CD4-positive, alpha-beta memory T cell (primary cell): Measurements from ENCODE around the gene AGTR1. TPM values are rescaled to one million over a fixed set of nuclear protein-coding genes. Genes with fewer than 3 reads are reported as not detected.
"Not testable (repeated sequence)": the region's sequence is repeated elsewhere in the genome, so short reads cannot be mapped to it uniquely, and the experiment has no call there.

Experiments used
- CTCF ChIA-PET: fragments of 350-600 bp; sonication (Branson Sonifier 250); formaldehyde crosslinking; loops from one replicate; lab custom pipeline; 2021; ENCODE audit warnings: inconsistent platforms; ENCODE audit not compliant: partially characterized antibody; lab: Charles Lee
- POLR2A ChIA-PET: fragments of 350-600 bp; sonication (Branson Sonifier 250); formaldehyde crosslinking; loops from one replicate; lab custom pipeline; 2021; ENCODE audit not compliant: partially characterized antibody; lab: Charles Lee
- DNase-seq, 5 donors: peaks; one replicate each; pipeline versions ENCODE4 v3.0.0 to v3.0.0-alpha.2; 2020 to 2022; ENCODE audit warnings: mixed read lengths in 1 of 5
- H3K27ac ChIP-seq: one replicate; pipeline ENCODE4 v1.7.0; 2013; ENCODE audit warnings: low read depth, low read length
- H3K27me3 ChIP-seq: 2 replicates; pipeline ENCODE4 v1.7.0; 2013; ENCODE audit warnings: mild to moderate bottlenecking, low read length, moderate library complexity; ENCODE audit not compliant: insufficient read depth
- H3K36me3 ChIP-seq: 2 replicates; pipeline ENCODE4 v1.7.0; 2013; ENCODE audit warnings: mild to moderate bottlenecking, low read length, moderate library complexity; ENCODE audit not compliant: insufficient read depth
- H3K4me1 ChIP-seq: 2 replicates; pipeline ENCODE4 v1.7.0; 2013; ENCODE audit warnings: mild to moderate bottlenecking, low read length, moderate library complexity; ENCODE audit not compliant: insufficient read depth
- H3K4me3 ChIP-seq, 2 donors: one replicate each; pipeline ENCODE4 v1.7.0; 2013; ENCODE audit warnings: low read length in 2 of 2, mild to moderate bottlenecking in 1 of 2
- H3K9me3 ChIP-seq, 2 donors: one replicate each; pipeline ENCODE4 v1.7.0; 2013; ENCODE audit warnings: low read length in 2 of 2, control low read depth in 1 of 2; ENCODE audit not compliant: control insufficient read depth in 1 of 2
- H3K27ac Mint-ChIP-seq, 7 donors: one replicate each; pipeline ENCODE4 v1.8.0; 2020 to 2021; ENCODE audit warnings: mixed read lengths in 7 of 7, mild to moderate bottlenecking in 6 of 7, inconsistent platforms in 3 of 7, moderate library complexity in 3 of 7
- H3K27me3 Mint-ChIP-seq, 2 donors: one replicate each; pipeline ENCODE4 v1.8.0; 2020 to 2021; ENCODE audit warnings: mixed read lengths in 2 of 2
- H3K36me3 Mint-ChIP-seq, 2 donors: one replicate each; pipeline ENCODE4 v1.8.0; 2020 to 2021; ENCODE audit warnings: mixed read lengths in 2 of 2, inconsistent platforms in 1 of 2, mild to moderate bottlenecking in 1 of 2
- H3K4me1 Mint-ChIP-seq, 4 donors: one replicate each; pipeline ENCODE4 v1.8.0; 2020 to 2021; ENCODE audit warnings: mixed read lengths in 4 of 4, mild to moderate bottlenecking in 1 of 4
- H3K4me3 Mint-ChIP-seq, 8 donors: one replicate each; pipeline ENCODE4 v1.8.0; 2020 to 2021; ENCODE audit warnings: mixed read lengths in 8 of 8, mild to moderate bottlenecking in 7 of 8, moderate library complexity in 6 of 8, inconsistent platforms in 3 of 8
- H3K9me3 Mint-ChIP-seq, 8 donors: one replicate each; pipeline ENCODE4 v1.8.0; 2020 to 2021; ENCODE audit warnings: mixed read lengths in 8 of 8, mild to moderate bottlenecking in 5 of 8, inconsistent platforms in 3 of 8, moderate library complexity in 1 of 8
- intact Hi-C: fragments of 100-400 bp; cut with micrococcal nuclease; formaldehyde crosslinking; loops from one replicate; pipeline ENCODE4 v1.15.1; 2023
- polyA plus RNA-seq, 2 donors: library from polyadenylated mRNA; unstranded; fragments of 300-500 nt; fragmentation: Illumina TruSeq; gene quantifications; one replicate each; pipeline ENCODE4 v1.2.3, GENCODE V29; 2021
- total RNA-seq, 2 experiments: library from RNA; stranded (reverse); gene quantifications; one replicate each; pipeline ENCODE4 v1.2.3, GENCODE V29; 2021

AGTR1 gene
- total and polyA plus RNA-seq, 4 experiments from 2014 or later: not detected

DNA sequence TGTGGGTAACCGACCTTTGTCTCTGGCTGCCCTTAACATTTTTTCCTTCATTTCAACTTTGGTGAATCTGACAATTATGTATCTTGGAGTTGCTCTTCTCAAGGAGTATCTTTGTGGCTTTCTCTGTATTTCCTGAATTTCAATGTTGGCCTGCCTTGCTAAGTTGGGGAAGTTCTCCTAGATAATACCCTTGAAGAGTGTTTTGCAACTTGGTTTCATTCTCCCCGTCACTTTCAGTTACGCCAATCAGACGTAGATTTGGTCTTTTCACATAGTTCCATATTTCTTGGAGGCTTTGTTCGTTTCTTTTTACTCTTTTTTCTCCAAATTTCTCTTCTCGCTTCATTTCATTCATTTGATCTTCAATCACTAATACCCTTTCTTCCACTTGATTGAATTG is 87.3 kb downstream of the AGTR1 start:
- H3K27ac ChIP-seq, H3K36me3 ChIP-seq, H3K9me3 Mint-ChIP-seq, DNase-seq, H3K27me3 Mint-ChIP-seq, H3K27me3 ChIP-seq, H3K4me1 Mint-ChIP-seq, H3K4me3 Mint-ChIP-seq, intact Hi-C loops, H3K4me3 ChIP-seq, H3K4me1 ChIP-seq, H3K36me3 Mint-ChIP-seq, H3K9me3 ChIP-seq, CTCF ChIA-PET, H3K27ac Mint-ChIP-seq, POLR2A ChIA-PET: not testable (repeated sequence)

DNA sequence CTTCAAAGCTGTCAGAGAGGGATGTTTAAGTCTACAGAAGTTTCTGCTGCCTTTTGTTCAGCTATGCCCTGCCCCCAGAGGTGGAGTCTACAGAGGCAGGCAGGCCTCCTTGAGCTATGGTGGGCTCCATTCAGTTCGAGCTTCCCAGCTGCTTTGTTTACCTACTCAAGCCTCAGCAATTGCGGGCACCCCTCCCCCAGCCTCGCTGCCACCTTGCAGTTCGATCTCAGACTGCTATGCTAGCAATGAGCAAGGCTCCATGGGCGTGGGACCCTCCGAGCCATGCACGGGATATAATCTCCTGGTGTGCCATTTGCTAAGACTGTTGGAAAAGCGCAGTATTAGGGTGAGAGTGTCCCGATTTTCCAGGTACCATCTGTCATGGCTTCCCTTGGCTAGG is 88.5 kb downstream of the AGTR1 start:
- intact Hi-C loops, H3K27me3 ChIP-seq, H3K9me3 Mint-ChIP-seq, H3K4me3 ChIP-seq, H3K27ac Mint-ChIP-seq, H3K9me3 ChIP-seq, CTCF ChIA-PET, H3K4me3 Mint-ChIP-seq, H3K4me1 ChIP-seq, H3K27ac ChIP-seq, H3K36me3 Mint-ChIP-seq, POLR2A ChIA-PET, H3K27me3 Mint-ChIP-seq, DNase-seq, H3K4me1 Mint-ChIP-seq, H3K36me3 ChIP-seq: not testable (repeated sequence)

DNA sequence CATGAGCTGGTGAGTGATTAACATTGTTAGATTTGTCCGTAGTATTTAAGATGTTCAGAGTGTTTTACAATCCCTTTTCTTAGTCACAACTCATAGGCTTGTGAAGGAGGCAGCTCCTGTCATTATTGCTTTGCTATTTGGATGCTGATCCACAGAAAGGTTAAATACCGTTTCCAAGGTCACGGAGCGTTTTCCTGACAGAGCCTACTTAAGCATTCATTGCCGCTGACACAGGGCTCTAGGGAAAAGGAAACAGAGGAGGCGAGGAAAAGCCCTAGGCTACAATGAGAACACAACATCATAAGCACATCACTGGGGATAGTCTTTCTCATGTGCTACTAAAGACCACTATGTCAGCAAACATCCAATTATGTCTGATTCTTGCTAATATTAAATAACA is 91.4 kb downstream of the AGTR1 start:
- ChIA-PET POLR2A (no interaction called here), CTCF (no interaction called here)

DNA sequence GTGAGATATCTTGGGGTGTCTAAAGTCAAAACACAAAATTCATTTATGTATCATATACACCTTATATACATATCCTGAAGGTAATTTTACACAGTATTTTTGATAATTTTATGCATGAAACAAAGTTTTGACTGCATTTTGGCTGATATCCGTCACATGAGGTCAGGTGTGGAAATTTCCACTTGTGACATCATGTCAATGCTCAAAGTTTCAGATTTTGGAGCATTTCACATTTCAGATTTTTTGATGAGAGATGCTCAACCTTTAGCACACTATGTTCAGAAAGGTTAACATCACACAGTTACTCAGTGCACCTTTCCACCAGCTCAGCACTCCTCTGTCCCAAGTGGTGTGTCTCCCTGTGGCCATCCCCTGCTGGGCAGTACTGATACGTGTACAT is 92.2 kb downstream of the AGTR1 start:
- POLR2A ChIA-PET: no interaction called here
- CTCF ChIA-PET: no interaction called here
- no peak overlapping the region for H3K4me3 Mint-ChIP-seq
- no peaks in the 10 kb centered on the region for H3K4me1 Mint-ChIP-seq
- H3K9me3 Mint-ChIP-seq: peaks cover 0 to 2% (median 0%) of the 10 kb centered on the region in 8 donors
- no peak for DNase-seq
- peaks cover 0 to 1% of the 10 kb centered on the region in 2 donors for H3K27me3 Mint-ChIP-seq
- Histone ChIP-seq H3K36me3 (no peaks in the 10 kb centered on the region), H3K4me3 (no peak overlapping the region), H3K27ac (no peak overlapping the region), H3K27me3 (no peaks in the 10 kb centered on the region), H3K4me1 (no peaks in the 10 kb centered on the region), H3K9me3 (no peaks in the 10 kb centered on the region)
- H3K36me3 Mint-ChIP-seq: no peaks in the 10 kb centered on the region
- H3K27ac Mint-ChIP-seq: no peak overlapping the region
- intact Hi-C loops: no loop called here

More for the DNA sequence above, 91.4 kb downstream of the AGTR1 start:
- no peak for DNase-seq
- H3K9me3 Mint-ChIP-seq: peaks cover 0 to 2% (median 0%) of the 10 kb centered on the region in 8 donors
- H3K4me3 Mint-ChIP-seq: no peak overlapping the region
- Histone ChIP-seq H3K4me1 (no peaks in the 10 kb centered on the region), H3K27me3 (no peaks in the 10 kb centered on the region), H3K9me3 (no peaks in the 10 kb centered on the region), H3K36me3 (no peaks in the 10 kb centered on the region), H3K4me3 (no peak overlapping the region), H3K27ac (no peak overlapping the region)
- H3K4me1 Mint-ChIP-seq: no peaks in the 10 kb centered on the region
- intact Hi-C loops: no loop called here
- no peak overlapping the region for H3K27ac Mint-ChIP-seq
- no peaks in the 10 kb centered on the region for H3K36me3 Mint-ChIP-seq
- peaks cover 0 to 1% of the 10 kb centered on the region in 2 donors for H3K27me3 Mint-ChIP-seq

DNA sequence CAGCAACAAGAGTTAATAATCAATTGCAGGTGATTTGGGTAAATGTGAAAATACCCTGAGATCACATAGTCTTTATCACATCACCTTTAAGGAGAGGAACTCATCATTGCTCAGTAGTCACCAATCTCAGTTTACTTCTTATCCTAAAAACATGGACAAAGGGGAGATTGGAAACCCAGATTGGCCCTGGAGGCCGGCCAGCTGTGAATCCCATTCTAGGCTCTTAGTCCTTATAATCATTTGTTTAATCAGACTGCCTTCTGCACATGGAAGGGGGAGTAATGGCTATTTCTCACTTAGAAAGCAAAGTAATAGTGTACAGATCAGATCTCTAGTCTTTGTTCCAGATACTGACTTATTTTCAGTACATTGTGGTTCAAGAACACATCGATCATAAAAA is 92.7 kb downstream of the AGTR1 start:
- no peaks in the 10 kb centered on the region for H3K4me1 Mint-ChIP-seq
- H3K4me1 ChIP-seq: no peaks in the 10 kb centered on the region
- peaks cover 0 to 2% (median 0%) of the 10 kb centered on the region in 8 donors for H3K9me3 Mint-ChIP-seq
- H3K27me3 Mint-ChIP-seq: peaks cover 0 to 1% of the 10 kb centered on the region in 2 donors
- H3K27ac Mint-ChIP-seq: no peak overlapping the region
- H3K36me3 ChIP-seq: no peaks in the 10 kb centered on the region
- DNase-seq: no peak
- intact Hi-C loops: no loop called here
- no peak overlapping the region for H3K4me3 Mint-ChIP-seq
- H3K4me3 ChIP-seq: no peak overlapping the region
- CTCF ChIA-PET: no interaction called here
- H3K27me3 ChIP-seq: no peaks in the 10 kb centered on the region
- no peaks in the 10 kb centered on the region for H3K36me3 Mint-ChIP-seq
- POLR2A ChIA-PET: no interaction called here
- H3K27ac ChIP-seq: no peak overlapping the region
- H3K9me3 ChIP-seq: no peaks in the 10 kb centered on the region

DNA sequence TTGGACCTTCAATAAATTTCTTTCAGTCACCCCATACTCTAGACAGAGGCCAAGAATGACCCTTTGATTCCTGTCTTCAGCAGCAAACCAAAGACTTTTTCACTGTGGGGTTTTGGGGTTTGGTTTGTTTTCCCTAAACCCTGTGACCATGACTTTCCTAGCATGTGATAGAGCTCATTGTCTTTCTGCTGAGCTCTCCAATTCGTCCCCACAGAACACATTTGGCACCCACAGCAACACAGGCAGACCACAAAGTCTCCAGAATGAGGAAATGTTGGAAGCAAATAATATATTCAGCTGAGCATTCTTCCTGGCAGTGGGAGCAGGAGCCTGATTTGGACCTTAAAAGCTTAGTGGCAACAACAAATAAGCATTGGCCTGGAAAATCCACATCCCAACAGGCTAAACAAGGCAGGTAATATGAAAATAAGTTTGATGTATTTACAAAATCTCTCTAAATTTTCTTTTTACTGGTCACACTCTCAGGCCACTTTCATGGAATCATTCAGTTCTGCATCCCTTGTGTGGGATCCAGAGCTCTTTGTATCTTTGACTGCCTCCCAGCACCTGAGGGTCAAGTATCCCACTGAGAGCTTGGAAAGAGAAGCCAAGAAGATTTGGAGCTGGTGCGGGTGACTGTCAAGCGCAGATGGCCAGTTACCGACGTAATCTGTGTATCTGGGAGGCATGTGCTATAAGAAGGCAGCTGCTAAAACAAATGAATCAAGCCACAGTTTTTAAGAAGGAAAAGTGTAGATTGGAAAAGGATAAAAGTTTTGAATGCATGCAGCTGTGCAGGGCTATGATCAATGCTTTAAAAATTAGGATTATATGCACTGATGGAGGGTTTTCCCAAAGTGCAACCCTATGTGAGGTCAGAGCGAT is 93.4 kb downstream of the AGTR1 start:
- H3K27me3 ChIP-seq: no peaks in the 10 kb centered on the region
- no peaks in the 10 kb centered on the region for H3K9me3 ChIP-seq
- H3K4me3 ChIP-seq: no peak overlapping the region
- CTCF ChIA-PET: no interaction called here
- DNase-seq: no peak
- Mint-ChIP-seq H3K9me3 (peaks cover 0 to 2% (median 0%) of the 10 kb centered on the region in 8 donors), H3K27me3 (peaks cover 0 to 1% of the 10 kb centered on the region in 2 donors), H3K4me1 (no peaks in the 10 kb centered on the region), H3K36me3 (no peaks in the 10 kb centered on the region), H3K4me3 (no peak overlapping the region), H3K27ac (no peak overlapping the region)
- H3K36me3 ChIP-seq: no peaks in the 10 kb centered on the region
- POLR2A ChIA-PET: no interaction called here
- intact Hi-C loops: no loop called here
- no peak overlapping the region for H3K27ac ChIP-seq
- H3K4me1 ChIP-seq: no peaks in the 10 kb centered on the region

DNA sequence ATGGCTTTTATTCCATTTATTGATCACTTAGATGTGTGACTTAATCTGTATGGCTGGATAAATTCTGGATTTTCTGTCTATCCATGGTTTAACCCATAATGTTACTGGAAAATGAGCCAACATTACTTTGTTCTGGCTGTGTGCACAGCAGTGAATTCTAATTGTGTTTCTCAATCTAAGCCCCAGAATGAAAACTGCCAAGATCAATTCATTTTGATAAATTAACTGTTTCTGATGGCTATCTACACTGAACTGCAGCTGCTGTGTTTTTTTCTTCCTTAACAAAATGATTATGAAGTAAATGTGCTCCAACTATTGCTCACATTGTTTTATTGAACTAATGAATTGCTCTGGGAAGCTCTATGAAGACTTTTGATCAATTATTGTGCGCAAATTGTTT is 94.2 kb downstream of the AGTR1 start:
- Histone ChIP-seq H3K4me1 (no peaks in the 10 kb centered on the region), H3K9me3 (no peaks in the 10 kb centered on the region), H3K36me3 (no peaks in the 10 kb centered on the region), H3K27me3 (no peaks in the 10 kb centered on the region), H3K27ac (no peak overlapping the region), H3K4me3 (no peak overlapping the region)
- intact Hi-C loops: no loop called here
- H3K9me3 Mint-ChIP-seq: peaks cover 0 to 2% (median 0%) of the 10 kb centered on the region in 8 donors
- H3K36me3 Mint-ChIP-seq: no peaks in the 10 kb centered on the region
- no peak for DNase-seq
- H3K27me3 Mint-ChIP-seq: peaks cover 0 to 1% of the 10 kb centered on the region in 2 donors
- no peak overlapping the region for H3K27ac Mint-ChIP-seq
- ChIA-PET POLR2A (no interaction called here), CTCF (no interaction called here)
- no peaks in the 10 kb centered on the region for H3K4me1 Mint-ChIP-seq
- H3K4me3 Mint-ChIP-seq: no peak overlapping the region
